Progenitor cell of endocrine pancreas (in vitro differentiated cells): ENCODE data around the gene GOLM1. TPM values are rescaled to one million over a fixed set of nuclear protein-coding genes. Genes with fewer than 3 reads are reported as not detected.

Source experiments
- DNase-seq: peaks from one replicate; pipeline ENCODE4 v3.0.0; 2021; ENCODE audit warnings: low spot score; ENCODE audit not compliant: unreplicated experiment
- H3K27ac Mint-ChIP-seq: 2 replicates; pipeline ENCODE4 v1.8.0; 2021; ENCODE audit warnings: mild to moderate bottlenecking, moderate library complexity, mixed read lengths
- H3K27me3 Mint-ChIP-seq: 2 replicates; pipeline ENCODE4 v1.8.0; 2021; ENCODE audit warnings: mixed read lengths
- H3K36me3 Mint-ChIP-seq: 2 replicates; pipeline ENCODE4 v1.8.0; 2022; ENCODE audit warnings: mixed read lengths; ENCODE audit not compliant: insufficient read depth
- H3K4me1 Mint-ChIP-seq: 2 replicates; pipeline ENCODE4 v1.8.0; 2021; ENCODE audit warnings: low read depth, mixed read lengths
- H3K4me3 Mint-ChIP-seq: 2 replicates; pipeline ENCODE4 v1.8.0; 2021; ENCODE audit warnings: low read depth, mild to moderate bottlenecking, moderate library complexity, mixed read lengths
- H3K9me3 Mint-ChIP-seq: 2 replicates; pipeline ENCODE4 v1.8.0; 2021; ENCODE audit warnings: low read depth, mixed read lengths
- CTCF ChIP-seq: fragments of 200-600 bp; sonication (generic); IDR thresholded peaks from one replicate; pipeline ENCODE4 v1.5.0; 2021; ENCODE audit warnings: antibody characterized with exemption, mild to moderate bottlenecking; ENCODE audit not compliant: unreplicated experiment
- total RNA-seq: library from RNA; stranded (reverse); gene quantifications from 2 replicates; pipeline ENCODE4 v1.2.1, GENCODE V29; 2021

The GOLM1 gene
- total RNA-seq, 1 donor from 2014 or later, result 104 TPM

GRCh38 chr9:86073839-86074238, 25.5 kb downstream of the GOLM1 start:
- Mint-ChIP-seq H3K27ac (no peak overlapping the region), H3K27me3 (no peaks in the 10 kb centered on the region), H3K36me3 (peaks cover 28% of the 10 kb centered on the region), H3K4me1 (peaks cover 18% of the 10 kb centered on the region), H3K9me3 (no peaks in the 10 kb centered on the region), H3K4me3 (no peak overlapping the region)
- DNase-seq, result no peak
- no peak for TF ChIP-seq CTCF

GRCh38 chr9:86072394-86072877, 26.9 kb downstream of the GOLM1 start:
- Mint-ChIP-seq H3K27me3 (no peaks in the 10 kb centered on the region), H3K9me3 (no peaks in the 10 kb centered on the region), H3K36me3 (peaks cover 19% of the 10 kb centered on the region), H3K4me1 (peaks cover 7% of the 10 kb centered on the region), H3K4me3 (no peak overlapping the region), H3K27ac (no peak overlapping the region)
- TF ChIP-seq CTCF, result no peak
- DNase-seq, result no peak

- no peak for DNase-seq
- Mint-ChIP-seq H3K4me3 (no peak overlapping the region), H3K4me1 (peaks cover 6% of the 10 kb centered on the region), H3K9me3 (no peaks in the 10 kb centered on the region), H3K27ac (peak overlapping the region; percentile 64), H3K36me3 (peaks cover 3% of the 10 kb centered on the region), H3K27me3 (no peaks in the 10 kb centered on the region)
- no peak for TF ChIP-seq CTCF
These were observed 30.0 kb downstream of the GOLM1 start for GRCh38 chr9:86069206-86069869.

GRCh38 chr9:86064220-86064619, 35.1 kb downstream of the GOLM1 start:
- H3K9me3 Mint-ChIP-seq, result no peaks in the 10 kb centered on the region
- no peak for TF ChIP-seq CTCF
- no peak for DNase-seq
- H3K4me3 Mint-ChIP-seq, result no peak overlapping the region
- H3K4me1 Mint-ChIP-seq, result peaks cover 8% of the 10 kb centered on the region
- H3K36me3 Mint-ChIP-seq, result peaks cover 5% of the 10 kb centered on the region
- no peaks in the 10 kb centered on the region for H3K27me3 Mint-ChIP-seq
- H3K27ac Mint-ChIP-seq, result no peak overlapping the region

- Mint-ChIP-seq H3K27ac (no peak overlapping the region), H3K4me3 (no peak overlapping the region), H3K36me3 (peaks cover 9% of the 10 kb centered on the region), H3K9me3 (no peaks in the 10 kb centered on the region), H3K4me1 (peaks cover 9% of the 10 kb centered on the region), H3K27me3 (no peaks in the 10 kb centered on the region)
- no peak for DNase-seq
- TF ChIP-seq CTCF, result no peak
These were observed 36.3 kb downstream of the GOLM1 start for GRCh38 chr9:86062845-86063693.
